Trophoblast cell (in vitro differentiated cells and primary cell): ENCODE results near the gene HLA-DRA.
A peak's percentile ranks its signal among the peaks of the same experiment; 100 is the strongest.

ENCODE experiments used
- DNase-seq, 2 donors: peaks; one replicate each; pipeline ENCODE4 v3.0.0-alpha.2; 2016
- H2AFZ ChIP-seq: 2 replicates; pipeline ENCODE4 v1.6.1; 2013; ENCODE audit warnings: low read length, moderate library complexity, mild to moderate bottlenecking; ENCODE audit not compliant: insufficient read depth, poor library complexity
- H2AK5ac ChIP-seq: 2 replicates; pipeline ENCODE4 v1.6.1; 2013; ENCODE audit warnings: mild to moderate bottlenecking, low read length
- H2BK120ac ChIP-seq: 2 replicates; pipeline ENCODE4 v1.6.1; 2013; ENCODE audit warnings: low read length, mild to moderate bottlenecking, moderate library complexity; ENCODE audit not compliant: insufficient read depth, poor library complexity
- H2BK12ac ChIP-seq: 2 replicates; pipeline ENCODE4 v1.6.1; 2013; ENCODE audit warnings: mild to moderate bottlenecking, low read length, moderate library complexity
- H2BK5ac ChIP-seq: 2 replicates; pipeline ENCODE4 v1.6.1; 2013; ENCODE audit warnings: low read length, low read depth, moderate library complexity, mild to moderate bottlenecking; ENCODE audit not compliant: poor library complexity
- H3K14ac ChIP-seq: 2 replicates; pipeline ENCODE4 v1.6.1; 2013; ENCODE audit warnings: mild to moderate bottlenecking, low read length
- H3K18ac ChIP-seq: 2 replicates; pipeline ENCODE4 v1.6.1; 2013; ENCODE audit warnings: mild to moderate bottlenecking, low read length
- H3K23ac ChIP-seq: 2 replicates; pipeline ENCODE4 v1.6.1; 2013; ENCODE audit warnings: low read length
- H3K27ac ChIP-seq: 2 replicates; pipeline ENCODE4 v1.5.1; 2013; ENCODE audit warnings: low read depth, mild to moderate bottlenecking, inconsistent platforms, low read length, moderate library complexity
- H3K27me3 ChIP-seq: 2 replicates; pipeline ENCODE4 v1.6.1; 2013; ENCODE audit warnings: inconsistent platforms, mild to moderate bottlenecking, low read length, moderate library complexity; ENCODE audit not compliant: insufficient read depth
- H3K36me3 ChIP-seq, 2 experiments: 1 replicate in 1 of 2; 2 replicates in 1 of 2; pipeline ENCODE4 v1.6.1; 2013; ENCODE audit warnings: low read length in 2 of 2, mild to moderate bottlenecking in 2 of 2, moderate library complexity in 1 of 2; ENCODE audit not compliant: insufficient read depth in 2 of 2, control insufficient read depth in 1 of 2
- H3K4ac ChIP-seq: 2 replicates; pipeline ENCODE4 v1.6.1; 2013; ENCODE audit warnings: low read depth, mild to moderate bottlenecking, low read length, moderate library complexity
- H3K4me1 ChIP-seq, 2 experiments: 1 replicate in 1 of 2; 2 replicates in 1 of 2; pipeline ENCODE4 v1.6.1; 2013; ENCODE audit warnings: low read length in 2 of 2, mild to moderate bottlenecking in 2 of 2, moderate library complexity in 1 of 2; ENCODE audit not compliant: insufficient read depth in 2 of 2, control insufficient read depth in 1 of 2
- H3K4me2 ChIP-seq: 2 replicates; pipeline ENCODE4 v1.6.1; 2013; ENCODE audit warnings: inconsistent platforms, mild to moderate bottlenecking, low read length, moderate library complexity
- H3K4me3 ChIP-seq: 2 replicates; pipeline ENCODE4 v1.5.1; 2013; ENCODE audit warnings: mild to moderate bottlenecking, low read depth, low read length, inconsistent platforms
- H3K79me1 ChIP-seq: one replicate; pipeline ENCODE4 v1.6.1; 2013; ENCODE audit warnings: low read length
- H3K79me2 ChIP-seq: 2 replicates; pipeline ENCODE4 v1.6.1; 2013; ENCODE audit warnings: low read length, mild to moderate bottlenecking; ENCODE audit not compliant: control insufficient read depth, insufficient read depth, poor library complexity
- H3K9ac ChIP-seq: 2 replicates; pipeline ENCODE4 v1.6.1; 2013; ENCODE audit warnings: mild to moderate bottlenecking, low read length
- H3K9me3 ChIP-seq: 2 replicates; pipeline ENCODE4 v1.6.1; 2013; ENCODE audit warnings: low read depth, mild to moderate bottlenecking, control low read depth, inconsistent platforms, low read length; ENCODE audit not compliant: insufficient read depth
- H4K12ac ChIP-seq: 2 replicates; pipeline ENCODE4 v1.6.1; 2013; ENCODE audit warnings: low read depth, mild to moderate bottlenecking, low read length, moderate library complexity
- H4K8ac ChIP-seq: 2 replicates; pipeline ENCODE4 v1.6.1; 2013; ENCODE audit warnings: low read depth, mild to moderate bottlenecking, low read length, moderate library complexity
- H4K91ac ChIP-seq: one replicate; pipeline ENCODE4 v1.6.1; 2013; ENCODE audit warnings: low read depth, mild to moderate bottlenecking, low read length, moderate library complexity
- WGBS: extraction: QIAGEN DNeasy Blood & Tissue Kit; methylation state at CpG from one replicate; pipeline ENCODE4 v1.1.7; 2013; ENCODE audit warnings: missing lambda C conversion rate; ENCODE audit not compliant: insufficient read length, insufficient coverage; ENCODE audit errors: extremely low coverage; 5-methylcytosine and 5-hydroxymethylcytosine counted together

Gene HLA-DRA

DNA sequence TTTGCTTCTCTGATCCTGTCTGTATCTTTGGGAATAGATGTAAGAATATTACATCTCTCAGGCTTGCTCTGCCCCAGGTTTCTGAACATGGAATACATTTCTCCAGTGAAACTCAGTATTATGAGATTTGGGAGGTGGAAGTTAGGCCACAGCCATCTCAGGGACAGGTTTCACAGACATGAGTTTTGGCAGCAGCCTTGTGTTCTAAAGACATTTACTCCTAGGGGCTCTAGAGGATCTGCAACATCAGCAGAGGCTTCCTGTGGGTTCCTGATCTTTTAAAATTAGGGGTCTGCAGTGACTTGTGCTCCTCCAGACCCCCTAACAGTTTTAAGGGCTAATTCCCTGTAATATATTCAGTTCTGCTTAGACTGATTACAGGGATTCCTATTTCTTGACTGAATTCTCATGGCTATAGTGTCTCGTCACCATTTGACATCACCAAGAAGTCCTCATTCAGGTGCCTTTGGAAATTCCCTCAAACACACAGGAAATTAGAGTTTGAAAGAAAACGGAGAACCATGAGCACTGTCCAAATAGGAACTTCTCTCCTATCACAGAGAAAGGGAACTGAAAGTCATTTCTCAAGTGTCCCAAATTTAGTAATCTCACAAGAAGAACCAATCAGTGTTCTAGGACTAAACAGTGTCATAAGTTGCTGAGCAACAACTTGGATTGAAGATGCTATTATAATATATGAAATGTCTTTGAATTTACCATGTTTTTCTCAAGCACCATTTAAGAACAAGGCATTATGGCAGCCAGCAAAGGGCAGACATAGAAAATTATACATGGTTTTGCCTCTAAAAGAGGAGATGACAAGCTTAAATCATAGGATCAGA lies 2.5 kb upstream of the HLA-DRA start:
- no peak overlapping the region for H3K9ac ChIP-seq
- no peak overlapping the region for H2AFZ ChIP-seq
- no peak overlapping the region for H2BK12ac ChIP-seq
- no CpG with 5 or more reads among the region's 2 CpGs for WGBS
- H2BK120ac ChIP-seq: no peak overlapping the region
- H3K79me2 ChIP-seq: no peaks in the 10 kb centered on the region
- no peak overlapping the region for H4K8ac ChIP-seq
- no peak overlapping the region for H2AK5ac ChIP-seq
- peak in 1 of 2 donors; percentile 45 for DNase-seq
- no peak overlapping the region for H3K14ac ChIP-seq
- H3K18ac ChIP-seq: no peak overlapping the region
- no peaks in the 10 kb centered on the region for H3K79me1 ChIP-seq
- H3K4me3 ChIP-seq: no peak overlapping the region
- no peaks in the 10 kb centered on the region for H3K9me3 ChIP-seq
- no peak overlapping the region for H3K4me2 ChIP-seq
- no peaks in the 10 kb centered on the region for H3K4me1 ChIP-seq
- no peaks in the 10 kb centered on the region for H3K36me3 ChIP-seq
- H3K23ac ChIP-seq: no peak overlapping the region
- H3K27ac ChIP-seq: no peak overlapping the region
- no peaks in the 10 kb centered on the region for H3K27me3 ChIP-seq
- H4K12ac ChIP-seq: no peak overlapping the region
- no peak overlapping the region for H4K91ac ChIP-seq
- H2BK5ac ChIP-seq: no peak overlapping the region
- no peak overlapping the region for H3K4ac ChIP-seq

DNA sequence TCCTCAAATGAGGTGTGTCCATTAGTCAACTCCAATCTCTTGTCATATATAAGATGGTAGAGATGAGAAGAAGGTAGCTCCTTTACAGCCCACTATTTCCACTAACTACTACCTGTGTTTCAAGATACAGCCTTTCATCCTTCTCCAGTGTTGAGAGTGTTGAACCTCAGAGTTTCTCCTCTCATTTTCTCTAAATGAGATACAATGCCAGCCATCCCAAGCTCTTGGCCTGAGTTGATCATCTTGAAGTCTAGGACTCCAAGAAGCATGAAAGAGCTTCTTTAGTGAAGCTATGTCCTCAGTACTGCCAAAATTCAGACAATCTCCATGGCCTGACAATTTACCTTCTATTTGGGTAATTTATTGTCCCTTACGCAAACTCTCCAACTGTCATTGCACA lies 548 bp upstream of the HLA-DRA start:
- WGBS: no CpG with 5 or more reads among the region's 1 CpG
- H2BK12ac ChIP-seq: no peak overlapping the region

DNA sequence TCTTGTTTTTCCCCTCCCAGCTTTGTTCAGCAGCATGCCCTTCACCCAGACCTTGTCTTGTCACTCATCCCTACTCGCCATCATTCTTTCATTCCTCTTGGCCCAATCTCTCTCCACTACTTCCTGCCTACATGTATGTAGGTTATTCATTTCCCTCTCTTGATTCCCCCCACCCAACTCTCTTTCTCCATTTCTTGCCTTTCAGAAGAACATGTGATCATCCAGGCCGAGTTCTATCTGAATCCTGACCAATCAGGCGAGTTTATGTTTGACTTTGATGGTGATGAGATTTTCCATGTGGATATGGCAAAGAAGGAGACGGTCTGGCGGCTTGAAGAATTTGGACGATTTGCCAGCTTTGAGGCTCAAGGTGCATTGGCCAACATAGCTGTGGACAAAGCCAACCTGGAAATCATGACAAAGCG lies 2.6 kb downstream of the HLA-DRA start:
- H3K9me3 ChIP-seq: no peaks in the 10 kb centered on the region
- no peaks in the 10 kb centered on the region for H3K4me1 ChIP-seq
- no peak overlapping the region for H3K18ac ChIP-seq
- no peak overlapping the region for H4K8ac ChIP-seq
- no peaks in the 10 kb centered on the region for H3K79me2 ChIP-seq
- no peak overlapping the region for H2BK5ac ChIP-seq
- H3K4me3 ChIP-seq: no peak overlapping the region
- H3K14ac ChIP-seq: no peak overlapping the region
- H3K27ac ChIP-seq: no peak overlapping the region
- no peak overlapping the region for H4K12ac ChIP-seq
- H2AFZ ChIP-seq: no peak overlapping the region
- no peak overlapping the region for H3K9ac ChIP-seq
- no peak overlapping the region for H4K91ac ChIP-seq
- no peak overlapping the region for H3K23ac ChIP-seq
- no peaks in the 10 kb centered on the region for H3K79me1 ChIP-seq
- H2AK5ac ChIP-seq: no peak overlapping the region
- H3K4ac ChIP-seq: no peak overlapping the region
- H2BK120ac ChIP-seq: no peak overlapping the region
- H2BK12ac ChIP-seq: no peak overlapping the region
- WGBS: no CpG with 5 or more reads among the region's 7 CpGs
- no peaks in the 10 kb centered on the region for H3K27me3 ChIP-seq
- H3K36me3 ChIP-seq: no peaks in the 10 kb centered on the region
- H3K4me2 ChIP-seq: no peak overlapping the region
- DNase-seq: no peak

More for the DNA sequence above, 548 bp upstream of the HLA-DRA start:
- Histone ChIP-seq H3K79me1 (no peaks in the 10 kb centered on the region), H3K4me1 (no peaks in the 10 kb centered on the region), H2AFZ (no peak overlapping the region), H3K23ac (no peak overlapping the region), H2BK5ac (no peak overlapping the region), H2BK120ac (no peak overlapping the region), H4K91ac (no peak overlapping the region), H4K8ac (no peak overlapping the region), H3K4me2 (no peak overlapping the region), H3K18ac (no peak overlapping the region), H3K79me2 (no peaks in the 10 kb centered on the region), H3K14ac (no peak overlapping the region), H3K27me3 (no peaks in the 10 kb centered on the region), H3K9me3 (no peaks in the 10 kb centered on the region), H3K27ac (no peak overlapping the region), H3K9ac (no peak overlapping the region), H2AK5ac (no peak overlapping the region), H3K36me3 (no peaks in the 10 kb centered on the region), H4K12ac (no peak overlapping the region), H3K4me3 (no peak overlapping the region), H3K4ac (no peak overlapping the region)
- DNase-seq: no peak

DNA sequence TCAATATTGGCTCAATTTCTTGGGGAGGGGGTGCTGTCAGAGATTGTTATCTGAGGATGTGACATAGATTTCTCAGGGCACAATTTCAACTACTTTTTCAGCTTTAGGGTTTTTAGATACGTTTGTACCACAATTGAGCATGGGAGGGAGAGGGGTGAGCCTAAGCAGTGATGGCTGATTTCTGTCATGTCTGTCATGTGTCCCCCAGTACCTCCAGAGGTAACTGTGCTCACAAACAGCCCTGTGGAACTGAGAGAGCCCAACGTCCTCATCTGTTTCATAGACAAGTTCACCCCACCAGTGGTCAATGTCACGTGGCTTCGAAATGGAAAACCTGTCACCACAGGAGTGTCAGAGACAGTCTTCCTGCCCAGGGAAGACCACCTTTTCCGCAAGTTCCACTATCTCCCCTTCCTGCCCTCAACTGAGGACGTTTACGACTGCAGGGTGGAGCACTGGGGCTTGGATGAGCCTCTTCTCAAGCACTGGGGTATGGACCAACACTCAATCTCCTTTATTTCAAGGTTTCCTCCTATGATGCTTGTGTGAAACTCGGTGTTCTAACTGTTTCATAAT lies 3.4 kb downstream of the HLA-DRA start:
- H3K36me3 ChIP-seq: no peaks in the 10 kb centered on the region
- no peak overlapping the region for H3K4me3 ChIP-seq
- H3K79me1 ChIP-seq: no peaks in the 10 kb centered on the region
- H3K4me1 ChIP-seq: no peaks in the 10 kb centered on the region
- no peaks in the 10 kb centered on the region for H3K27me3 ChIP-seq
- no peak overlapping the region for H2AFZ ChIP-seq
- WGBS: no CpG with 5 or more reads among the region's 8 CpGs
- no peaks in the 10 kb centered on the region for H3K9me3 ChIP-seq
- H4K8ac ChIP-seq: no peak overlapping the region
- no peak overlapping the region for H3K18ac ChIP-seq
- H3K23ac ChIP-seq: no peak overlapping the region
- H3K4me2 ChIP-seq: no peak overlapping the region
- H3K79me2 ChIP-seq: no peaks in the 10 kb centered on the region
- no peak overlapping the region for H3K14ac ChIP-seq
- no peak overlapping the region for H2AK5ac ChIP-seq
- no peak overlapping the region for H2BK5ac ChIP-seq
- no peak overlapping the region for H4K91ac ChIP-seq
- DNase-seq: no peak
- no peak overlapping the region for H2BK120ac ChIP-seq
- no peak overlapping the region for H2BK12ac ChIP-seq
- H3K9ac ChIP-seq: no peak overlapping the region
- H4K12ac ChIP-seq: no peak overlapping the region
- no peak overlapping the region for H3K4ac ChIP-seq
- H3K27ac ChIP-seq: no peak overlapping the region
